GM10248 (cell line): ENCODE measurements around the gene PPP1R13B.
"Not testable (repeated sequence)": the region's sequence is repeated elsewhere in the genome, so short reads cannot be mapped to it uniquely, and the experiment has no call there.

Experiments used
- CTCF ChIA-PET: fragments of 300-600 bp; sonication (Branson Sonifier 250); formaldehyde crosslinking; extraction: SDS; loops from one replicate; lab custom pipeline; 2021; ENCODE audit warnings: antibody characterized with exemption; lab: Yijun Ruan, JAX
- POLR2A ChIA-PET: fragments of 350-650 bp; sonication (Branson Sonifier 250); formaldehyde crosslinking; extraction: SDS; loops from one replicate; lab custom pipeline; 2020; ENCODE audit warnings: antibody characterized with exemption; lab: Yijun Ruan, JAX
- DNase-seq: peaks from one replicate; pipeline ENCODE4 v3.0.0; 2012; ENCODE audit errors: extremely low spot score
- TF ChIP-seq, protein P1 (sequence below): IDR thresholded peaks from 2 replicates; pipeline ENCODE4 v1.5.1; 2012; ENCODE audit warnings: mild to moderate bottlenecking, low read depth; ENCODE audit errors: extremely low read depth, missing control alignments, control extremely low read depth

Gene PPP1R13B

DNA sequence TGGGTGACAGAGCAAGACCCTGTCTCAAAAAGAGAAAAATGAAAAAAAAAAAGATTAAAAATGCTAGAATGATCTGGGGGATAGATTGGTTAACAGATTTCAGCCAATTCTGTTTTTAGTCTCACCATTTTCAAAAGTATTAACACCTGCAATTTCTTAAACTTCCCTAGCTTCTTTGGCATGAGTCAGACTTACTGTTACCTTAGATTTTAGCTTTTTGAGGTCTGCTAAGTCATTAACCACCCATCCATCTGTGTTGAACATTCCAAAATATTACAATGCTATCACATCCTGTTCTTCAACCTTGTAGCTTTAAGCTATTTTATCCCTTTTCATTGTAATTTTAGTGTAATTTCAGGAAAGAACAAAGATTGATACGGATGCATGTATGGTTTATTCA, 59.3 kb downstream of the PPP1R13B start:
- no peak for DNase-seq
- POLR2A ChIA-PET: no interaction called here
- TF ChIP-seq, protein P1, sequence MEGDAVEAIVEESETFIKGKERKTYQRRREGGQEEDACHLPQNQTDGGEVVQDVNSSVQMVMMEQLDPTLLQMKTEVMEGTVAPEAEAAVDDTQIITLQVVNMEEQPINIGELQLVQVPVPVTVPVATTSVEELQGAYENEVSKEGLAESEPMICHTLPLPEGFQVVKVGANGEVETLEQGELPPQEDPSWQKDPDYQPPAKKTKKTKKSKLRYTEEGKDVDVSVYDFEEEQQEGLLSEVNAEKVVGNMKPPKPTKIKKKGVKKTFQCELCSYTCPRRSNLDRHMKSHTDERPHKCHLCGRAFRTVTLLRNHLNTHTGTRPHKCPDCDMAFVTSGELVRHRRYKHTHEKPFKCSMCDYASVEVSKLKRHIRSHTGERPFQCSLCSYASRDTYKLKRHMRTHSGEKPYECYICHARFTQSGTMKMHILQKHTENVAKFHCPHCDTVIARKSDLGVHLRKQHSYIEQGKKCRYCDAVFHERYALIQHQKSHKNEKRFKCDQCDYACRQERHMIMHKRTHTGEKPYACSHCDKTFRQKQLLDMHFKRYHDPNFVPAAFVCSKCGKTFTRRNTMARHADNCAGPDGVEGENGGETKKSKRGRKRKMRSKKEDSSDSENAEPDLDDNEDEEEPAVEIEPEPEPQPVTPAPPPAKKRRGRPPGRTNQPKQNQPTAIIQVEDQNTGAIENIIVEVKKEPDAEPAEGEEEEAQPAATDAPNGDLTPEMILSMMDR: no peak
- CTCF ChIA-PET: interaction anchor here (0.7 to 4.7 kb wide), 3 partner anchors 9 to 20 kb away, joined by 3 to 22 read pairs (median 3); no protein-coding TSS in a partner anchor

- TF ChIP-seq, protein P1: no peak
- ChIA-PET CTCF (no interaction called here), POLR2A (interaction anchor here (0.7 kb wide), 1 partner anchor 71 kb away, joined by 4 read pairs; no protein-coding TSS in a partner anchor)
- DNase-seq: no peak
Observed at GRCh38 chr14:103782376-103782775, 65.0 kb downstream of the PPP1R13B start.

DNA sequence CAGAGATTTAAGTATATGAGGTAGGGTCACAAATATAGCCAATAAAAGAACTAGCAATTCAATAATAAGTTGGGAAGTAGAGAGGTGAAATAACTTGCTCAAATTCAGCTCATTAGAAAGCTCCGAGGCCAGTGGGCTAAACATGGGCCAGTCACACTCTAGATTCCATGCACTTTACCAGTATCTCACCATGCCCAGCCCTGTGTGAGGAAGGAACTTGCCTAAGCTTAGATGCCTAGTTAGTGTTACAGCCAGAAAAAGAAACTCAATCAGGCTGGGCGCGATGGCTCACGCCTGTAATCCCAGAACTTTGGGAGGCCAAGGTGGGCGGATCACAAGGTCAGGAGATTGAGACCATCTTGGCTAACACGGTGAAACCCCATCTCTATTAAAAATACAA, 71.1 kb downstream of the PPP1R13B start:
- POLR2A ChIA-PET, DNase-seq: not testable (repeated sequence)
- CTCF ChIA-PET: interaction anchor here (1.2 kb wide), 1 partner anchor 33 kb away, joined by 4 read pairs; no protein-coding TSS in a partner anchor

- ChIA-PET POLR2A (no interaction called here), CTCF (interaction anchor here (1.8 to 3.6 kb wide), 2 partner anchors 8 to 33 kb away, joined by 4 to 10 read pairs; no protein-coding TSS in a partner anchor)
- TF ChIP-seq, protein P1: no peak
- DNase-seq: no peak
Observed at GRCh38 chr14:103775506-103775905, 71.9 kb downstream of the PPP1R13B start.

DNA sequence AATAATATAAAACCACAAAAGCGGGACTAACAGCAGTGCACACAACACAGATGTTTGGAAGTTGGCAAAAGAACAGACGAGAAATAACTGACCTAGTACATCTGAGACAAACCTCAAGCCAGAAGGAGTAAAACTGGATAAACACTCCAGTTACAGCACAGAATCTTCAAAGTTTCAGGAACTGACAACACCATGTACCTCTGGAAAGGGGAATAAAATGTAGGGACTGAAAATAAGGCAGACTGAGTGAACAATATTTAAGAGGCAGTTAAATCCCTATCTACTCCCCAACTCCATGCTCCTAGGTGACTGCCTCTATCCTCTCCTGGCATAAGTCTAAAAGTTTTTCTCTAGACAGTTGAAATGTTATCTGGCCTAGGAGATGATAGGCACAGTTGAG, 73.9 kb downstream of the PPP1R13B start:
- TF ChIP-seq, protein P1: no peak
- CTCF ChIA-PET: interaction anchor here (3.6 kb wide), 1 partner anchor 35 kb away, joined by 10 read pairs; no protein-coding TSS in a partner anchor
- DNase-seq: no peak
- POLR2A ChIA-PET: no interaction called here

- CTCF ChIA-PET: interaction anchor here (3.6 kb wide), 1 partner anchor 37 kb away, joined by 10 read pairs; no protein-coding TSS in a partner anchor
- TF ChIP-seq, protein P1: no peak
Observed at GRCh38 chr14:103772078-103772712, 75.2 kb downstream of the PPP1R13B start.

DNA sequence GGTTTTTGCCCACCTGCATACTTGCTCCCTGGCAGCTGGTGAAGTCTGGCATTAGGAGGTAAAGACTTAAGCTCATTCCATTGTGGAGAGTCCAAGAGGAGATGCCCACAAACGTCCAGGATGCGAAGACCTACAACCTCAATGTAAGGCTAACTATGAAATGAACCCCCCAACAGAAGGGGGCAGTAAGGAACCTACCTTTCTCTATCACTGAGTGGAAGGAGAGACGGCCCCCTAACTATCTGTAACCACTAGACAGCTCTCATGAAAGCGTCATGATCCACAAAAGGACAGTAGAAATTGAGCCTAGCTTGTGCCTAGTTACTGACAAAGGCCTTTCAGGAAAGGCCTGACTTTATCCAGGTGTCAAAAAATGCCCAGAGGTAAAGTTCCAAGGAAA, 76.5 kb downstream of the PPP1R13B start:
- CTCF ChIA-PET: interaction anchor here (1.0 to 1.1 kb wide), 2 partner anchors 11 to 130 kb away, joined by 3 read pairs; no protein-coding TSS in a partner anchor
- POLR2A ChIA-PET: no interaction called here
- no peak for DNase-seq
- TF ChIP-seq, protein P1: no peak

More at GRCh38 chr14:103772078-103772712, 75.2 kb downstream of the PPP1R13B start:
- POLR2A ChIA-PET: no interaction called here
- DNase-seq: no peak
